ENCODE results near the gene HOMER3. TPM values are rescaled to one million over a fixed set of nuclear protein-coding genes. Genes with fewer than 3 reads are reported as not detected.

Gene HOMER3
- polyA plus RNA-seq, 1 donor from 2014 or later = 83.6 TPM

DNA sequence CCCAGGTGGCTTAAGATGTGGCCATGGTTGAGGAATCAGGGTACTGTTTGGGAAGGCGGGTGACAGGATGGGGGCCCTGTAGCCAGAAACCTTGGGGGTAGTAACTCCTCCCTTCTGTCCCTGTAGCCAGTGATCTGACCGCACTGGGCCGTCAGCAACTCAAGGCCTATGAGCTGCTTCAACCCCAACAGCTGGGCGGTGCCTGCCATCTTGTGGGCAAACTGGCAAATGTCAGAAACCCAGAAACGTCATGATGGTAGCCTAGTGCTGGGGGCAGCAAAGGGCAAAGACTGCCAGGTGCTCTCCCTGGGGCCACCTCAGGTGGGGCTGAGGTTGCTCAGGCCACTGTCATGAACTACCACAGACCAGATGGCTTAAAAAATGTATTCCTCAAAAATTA is 25.4 kb downstream of the HOMER3 start:
- H3K36me3 ChIP-seq (ENCODE audit: insufficient read depth, low read length) = peaks cover 4% of the 10 kb centered on the region
- H3K9ac ChIP-seq (ENCODE audit: low read length) = no peak overlapping the region
- no peaks in the 10 kb centered on the region for H4K20me1 ChIP-seq (ENCODE audit: insufficient read depth)
- no peaks in the 10 kb centered on the region for H3K9me2 ChIP-seq (ENCODE audit: insufficient read depth, low read length)
- H3K79me2 ChIP-seq (replicated peaks; ENCODE audit: insufficient read depth, low read length) = peaks cover 32% of the 10 kb centered on the region
- H3F3A ChIP-seq (ENCODE audit: insufficient read depth, low read length, poor library complexity, severe bottlenecking) = no peaks in the 10 kb centered on the region
- H2AFZ ChIP-seq (ENCODE audit: low read depth, low read length) = no peak overlapping the region
- no peaks in the 10 kb centered on the region for H3K9me3 ChIP-seq (ENCODE audit: low read length)
- H3K27ac ChIP-seq (ENCODE audit: low read length) = no peak overlapping the region
- peak; percentile 55 for TF ChIP-seq RAD21 (conservative IDR thresholded peaks at IDR 0.05)
- no peak for TF ChIP-seq EZH2 (IDR thresholded peaks at IDR 0.05; ENCODE audit: borderline replicate concordance, insufficient read depth, low read length, poor library complexity, severe bottlenecking)
- TF ChIP-seq, protein P1, sequence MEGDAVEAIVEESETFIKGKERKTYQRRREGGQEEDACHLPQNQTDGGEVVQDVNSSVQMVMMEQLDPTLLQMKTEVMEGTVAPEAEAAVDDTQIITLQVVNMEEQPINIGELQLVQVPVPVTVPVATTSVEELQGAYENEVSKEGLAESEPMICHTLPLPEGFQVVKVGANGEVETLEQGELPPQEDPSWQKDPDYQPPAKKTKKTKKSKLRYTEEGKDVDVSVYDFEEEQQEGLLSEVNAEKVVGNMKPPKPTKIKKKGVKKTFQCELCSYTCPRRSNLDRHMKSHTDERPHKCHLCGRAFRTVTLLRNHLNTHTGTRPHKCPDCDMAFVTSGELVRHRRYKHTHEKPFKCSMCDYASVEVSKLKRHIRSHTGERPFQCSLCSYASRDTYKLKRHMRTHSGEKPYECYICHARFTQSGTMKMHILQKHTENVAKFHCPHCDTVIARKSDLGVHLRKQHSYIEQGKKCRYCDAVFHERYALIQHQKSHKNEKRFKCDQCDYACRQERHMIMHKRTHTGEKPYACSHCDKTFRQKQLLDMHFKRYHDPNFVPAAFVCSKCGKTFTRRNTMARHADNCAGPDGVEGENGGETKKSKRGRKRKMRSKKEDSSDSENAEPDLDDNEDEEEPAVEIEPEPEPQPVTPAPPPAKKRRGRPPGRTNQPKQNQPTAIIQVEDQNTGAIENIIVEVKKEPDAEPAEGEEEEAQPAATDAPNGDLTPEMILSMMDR (IDR thresholded peaks at IDR 0.05; ENCODE audit: poor library complexity, severe bottlenecking) = peak; percentile 52
- no peak for TF ChIP-seq EP300 (conservative IDR thresholded peaks at IDR 0.05; ENCODE audit: poor library complexity, severe bottlenecking)
- TF ChIP-seq POLR2AphosphoS5 (IDR thresholded peaks at IDR 0.05) = no peak
- TF ChIP-seq SMC3 (conservative IDR thresholded peaks at IDR 0.05; ENCODE audit: poor library complexity) = peak; percentile 27
- TF ChIP-seq, protein P2, sequence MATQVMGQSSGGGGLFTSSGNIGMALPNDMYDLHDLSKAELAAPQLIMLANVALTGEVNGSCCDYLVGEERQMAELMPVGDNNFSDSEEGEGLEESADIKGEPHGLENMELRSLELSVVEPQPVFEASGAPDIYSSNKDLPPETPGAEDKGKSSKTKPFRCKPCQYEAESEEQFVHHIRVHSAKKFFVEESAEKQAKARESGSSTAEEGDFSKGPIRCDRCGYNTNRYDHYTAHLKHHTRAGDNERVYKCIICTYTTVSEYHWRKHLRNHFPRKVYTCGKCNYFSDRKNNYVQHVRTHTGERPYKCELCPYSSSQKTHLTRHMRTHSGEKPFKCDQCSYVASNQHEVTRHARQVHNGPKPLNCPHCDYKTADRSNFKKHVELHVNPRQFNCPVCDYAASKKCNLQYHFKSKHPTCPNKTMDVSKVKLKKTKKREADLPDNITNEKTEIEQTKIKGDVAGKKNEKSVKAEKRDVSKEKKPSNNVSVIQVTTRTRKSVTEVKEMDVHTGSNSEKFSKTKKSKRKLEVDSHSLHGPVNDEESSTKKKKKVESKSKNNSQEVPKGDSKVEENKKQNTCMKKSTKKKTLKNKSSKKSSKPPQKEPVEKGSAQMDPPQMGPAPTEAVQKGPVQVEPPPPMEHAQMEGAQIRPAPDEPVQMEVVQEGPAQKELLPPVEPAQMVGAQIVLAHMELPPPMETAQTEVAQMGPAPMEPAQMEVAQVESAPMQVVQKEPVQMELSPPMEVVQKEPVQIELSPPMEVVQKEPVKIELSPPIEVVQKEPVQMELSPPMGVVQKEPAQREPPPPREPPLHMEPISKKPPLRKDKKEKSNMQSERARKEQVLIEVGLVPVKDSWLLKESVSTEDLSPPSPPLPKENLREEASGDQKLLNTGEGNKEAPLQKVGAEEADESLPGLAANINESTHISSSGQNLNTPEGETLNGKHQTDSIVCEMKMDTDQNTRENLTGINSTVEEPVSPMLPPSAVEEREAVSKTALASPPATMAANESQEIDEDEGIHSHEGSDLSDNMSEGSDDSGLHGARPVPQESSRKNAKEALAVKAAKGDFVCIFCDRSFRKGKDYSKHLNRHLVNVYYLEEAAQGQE (IDR thresholded peaks at IDR 0.05; ENCODE audit: borderline replicate concordance) = no peak
- no peak for TF ChIP-seq MXI1 (conservative IDR thresholded peaks at IDR 0.05; ENCODE audit: poor library complexity, severe bottlenecking)
- no peak overlapping the region for H3K4me2 ChIP-seq (ENCODE audit: low read length)
- no peaks in the 10 kb centered on the region for H3K27me3 ChIP-seq (ENCODE audit: insufficient read depth, low read depth, low read length)
- H3K4me3 ChIP-seq (ENCODE audit: low read length) = no peak overlapping the region

DNA sequence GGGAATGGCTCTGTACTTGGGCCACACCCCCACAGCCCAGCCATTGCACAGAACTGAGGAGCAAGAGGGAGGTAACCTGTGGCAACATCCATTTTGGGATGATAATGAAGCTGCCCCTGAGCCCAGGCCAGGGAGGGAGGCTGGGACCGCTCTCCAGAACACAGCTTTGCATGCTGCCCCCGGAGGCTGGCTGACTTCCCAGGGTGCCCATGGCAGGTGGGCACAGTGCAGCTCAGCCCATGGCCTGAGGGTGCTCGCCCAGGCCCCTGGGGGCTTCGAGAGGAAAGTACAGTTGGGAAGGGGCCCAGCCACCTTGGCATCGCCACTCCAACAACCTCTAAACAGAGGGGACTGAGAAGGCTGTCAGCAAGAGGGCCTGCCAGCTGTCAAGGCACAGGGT is 27.6 kb downstream of the HOMER3 start:
- H3F3A ChIP-seq (ENCODE audit: insufficient read depth, low read length, poor library complexity, severe bottlenecking) = no peaks in the 10 kb centered on the region
- no peak overlapping the region for H3K4me2 ChIP-seq (ENCODE audit: low read length)
- TF ChIP-seq POLR2AphosphoS5 (IDR thresholded peaks at IDR 0.05) = no peak
- no peak for TF ChIP-seq EP300 (conservative IDR thresholded peaks at IDR 0.05; ENCODE audit: poor library complexity, severe bottlenecking)
- TF ChIP-seq, protein P1 (IDR thresholded peaks at IDR 0.05; ENCODE audit: poor library complexity, severe bottlenecking) = no peak
- TF ChIP-seq SMC3 (conservative IDR thresholded peaks at IDR 0.05; ENCODE audit: poor library complexity) = no peak
- TF ChIP-seq, protein P2 (IDR thresholded peaks at IDR 0.05; ENCODE audit: borderline replicate concordance) = no peak
- TF ChIP-seq MXI1 (conservative IDR thresholded peaks at IDR 0.05; ENCODE audit: poor library complexity, severe bottlenecking) = no peak
- no peak for TF ChIP-seq RAD21 (conservative IDR thresholded peaks at IDR 0.05)
- H2AFZ ChIP-seq (ENCODE audit: low read depth, low read length) = no peak overlapping the region
- no peak overlapping the region for H3K9ac ChIP-seq (ENCODE audit: low read length)
- no peaks in the 10 kb centered on the region for H3K9me2 ChIP-seq (ENCODE audit: insufficient read depth, low read length)
- H3K79me2 ChIP-seq (replicated peaks; ENCODE audit: insufficient read depth, low read length) = peaks cover 15% of the 10 kb centered on the region
- H3K4me3 ChIP-seq (ENCODE audit: low read length) = no peak overlapping the region
- H3K27ac ChIP-seq (ENCODE audit: low read length) = no peak overlapping the region
- peaks cover 4% of the 10 kb centered on the region for H3K36me3 ChIP-seq (ENCODE audit: insufficient read depth, low read length)
- H3K27me3 ChIP-seq (ENCODE audit: insufficient read depth, low read depth, low read length) = no peaks in the 10 kb centered on the region
- H3K9me3 ChIP-seq (ENCODE audit: low read length) = no peaks in the 10 kb centered on the region
- no peaks in the 10 kb centered on the region for H4K20me1 ChIP-seq (ENCODE audit: insufficient read depth)
